Superior temporal gyrus (tissue), 1 donor: Measurements from ENCODE around the gene PCBP3.
A peak's percentile ranks its signal among the peaks of the same experiment; 100 is the strongest.
"Not testable (repeated sequence)": the region's sequence is repeated elsewhere in the genome, so short reads cannot be mapped to it uniquely, and the experiment has no call there.

ENCODE experiments used
- DNase-seq: peaks from one replicate; pipeline ENCODE4 v3.0.0-alpha.2; 2016; ENCODE audit errors: extremely low spot score

The PCBP3 gene

GRCh38 chr21:45809421-45809820 is 165.9 kb downstream of the PCBP3 start:
- DNase-seq = no peak

- DNase-seq = no peak
Measured at GRCh38 chr21:45811136-45811535, 167.6 kb downstream of the PCBP3 start.

GRCh38 chr21:45814210-45814940 is 170.8 kb downstream of the PCBP3 start:
- DNase-seq = not testable (repeated sequence)

GRCh38 chr21:45815781-45816180 is 172.3 kb downstream of the PCBP3 start:
- not testable (repeated sequence) for DNase-seq

- no peak for DNase-seq
Measured at GRCh38 chr21:45816794-45817193, 173.3 kb downstream of the PCBP3 start.

- no peak for DNase-seq
Measured at GRCh38 chr21:45817345-45817744, 173.8 kb downstream of the PCBP3 start.

GRCh38 chr21:45818276-45818903 is 174.9 kb downstream of the PCBP3 start:
- peak; percentile 56 for DNase-seq

- no peak for DNase-seq
Measured at GRCh38 chr21:45818904-45819285, 175.4 kb downstream of the PCBP3 start.

GRCh38 chr21:45819478-45820170 is 176.1 kb downstream of the PCBP3 start:
- DNase-seq = no peak

- DNase-seq = peak; percentile 90
Measured at GRCh38 chr21:45820171-45821091, 176.9 kb downstream of the PCBP3 start.

GRCh38 chr21:45821315-45821962 is 177.9 kb downstream of the PCBP3 start:
- DNase-seq = no peak

GRCh38 chr21:45821998-45822397 is 178.5 kb downstream of the PCBP3 start:
- no peak for DNase-seq

GRCh38 chr21:45822429-45823099 is 179.0 kb downstream of the PCBP3 start:
- no peak for DNase-seq

GRCh38 chr21:45823100-45823681 is 179.7 kb downstream of the PCBP3 start:
- no peak for DNase-seq

GRCh38 chr21:45824546-45825215 is 181.2 kb downstream of the PCBP3 start:
- no peak for DNase-seq

- no peak for DNase-seq
Measured at GRCh38 chr21:45825219-45825618, 181.7 kb downstream of the PCBP3 start.

- no peak for DNase-seq
Measured at GRCh38 chr21:45826676-45827301, 183.3 kb downstream of the PCBP3 start.

- DNase-seq = no peak
Measured at GRCh38 chr21:45827302-45827692, 183.8 kb downstream of the PCBP3 start.

- no peak for DNase-seq
Measured at GRCh38 chr21:45827881-45828579, 184.5 kb downstream of the PCBP3 start.
